ENCODE results near the gene ARL3.
A peak's percentile ranks its signal among the peaks of the same experiment; 100 is the strongest.
"Not testable (repeated sequence)": the region's sequence is repeated elsewhere in the genome, so short reads cannot be mapped to it uniquely, and the experiment has no call there.

ARL3 gene

DNA sequence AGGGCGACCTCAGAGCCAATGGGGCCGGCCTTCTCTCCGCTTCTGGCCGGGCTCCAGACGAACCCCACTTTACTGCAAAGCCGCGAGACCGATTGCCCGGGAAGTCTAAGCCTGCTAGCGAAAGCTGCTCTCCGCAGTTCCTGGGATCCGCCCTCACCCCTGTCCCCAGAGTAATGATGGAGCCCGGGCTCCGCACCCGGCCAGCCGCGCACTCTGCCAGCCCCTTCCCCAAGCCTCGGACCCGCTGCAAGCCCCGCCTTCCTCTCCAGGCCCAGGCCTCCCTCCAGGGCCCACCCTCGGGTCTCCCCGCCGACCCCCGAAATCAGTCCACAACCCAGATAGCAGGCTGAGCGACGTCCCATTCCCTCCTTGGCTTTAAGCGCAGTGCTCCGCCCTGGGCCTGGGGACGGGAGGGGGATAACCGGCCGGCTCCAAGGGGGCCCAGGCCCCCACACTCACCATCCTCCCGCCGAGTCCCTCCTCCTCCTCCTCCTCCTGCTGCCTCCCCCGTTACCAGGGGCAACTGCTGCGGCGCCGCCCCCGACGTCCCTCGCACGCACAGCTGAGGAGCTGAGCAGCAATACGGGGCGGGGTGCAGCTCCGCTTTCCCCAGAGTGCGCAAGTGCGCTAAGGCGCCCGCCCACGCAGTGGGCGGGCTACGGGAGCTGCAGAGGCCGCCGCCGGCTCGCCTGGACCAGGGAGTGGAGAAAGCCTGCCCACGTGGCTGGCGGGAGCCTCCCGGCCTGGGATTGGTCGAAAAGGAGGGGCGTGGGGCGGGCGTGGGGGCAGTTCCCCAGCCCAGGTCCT, at the start of gene ARL3:
Gene ARL3, minus strand, starts transcription at position 584 of the 807 bp plus-strand sequence. Its CDS starts 122 bp downstream, at position 462.
- peak; percentile 77 to 88 for DNase-seq

- no peak for DNase-seq
These were observed 48.9 kb upstream of the ARL3 start for GRCh38 chr10:102763037-102763607.

GRCh38 chr10:102762401-102763015, 48.3 kb upstream of the ARL3 start:
- DNase-seq: no peak

DNA sequence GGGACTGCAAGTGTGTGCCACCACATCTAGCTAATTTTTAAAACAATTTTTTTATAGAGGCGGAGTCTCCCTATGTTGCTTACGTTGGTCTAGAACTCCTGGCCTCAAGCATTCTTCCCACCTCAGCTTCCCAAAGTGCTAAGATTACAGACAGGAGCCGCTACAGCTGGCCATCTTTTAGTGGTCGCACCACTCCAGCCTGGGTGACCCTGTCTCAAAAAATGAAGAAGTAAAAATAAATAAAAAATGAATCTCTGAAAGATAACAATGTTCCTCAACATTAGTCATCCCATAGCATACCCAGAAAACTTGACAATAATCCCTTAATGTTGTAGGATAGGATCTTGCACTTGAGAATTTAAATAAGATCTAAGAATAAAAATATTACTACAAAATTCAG, 47.8 kb upstream of the ARL3 start:
- DNase-seq: no peak

GRCh38 chr10:102759497-102760210, 45.5 kb upstream of the ARL3 start:
- no peak for DNase-seq

DNA sequence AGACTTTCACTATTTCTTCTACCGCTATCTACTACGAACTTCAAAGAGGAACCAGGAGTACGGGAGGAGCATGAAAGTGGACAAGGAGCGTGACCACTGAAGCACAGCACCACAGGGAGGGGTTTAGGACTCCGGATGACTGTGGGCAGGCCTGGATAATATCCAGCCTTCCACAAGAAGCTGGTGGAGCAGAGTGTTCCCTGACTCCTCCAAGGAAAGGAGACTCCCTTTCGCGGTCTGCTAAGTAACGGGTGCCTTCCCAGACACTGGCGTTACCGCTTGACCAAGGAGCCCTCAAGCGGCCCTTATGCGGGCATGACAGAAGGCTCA, 44.7 kb upstream of the ARL3 start:
- not testable (repeated sequence) for DNase-seq

GRCh38 chr10:102758240-102758932, 44.2 kb upstream of the ARL3 start:
- DNase-seq: no peak

- DNase-seq: no peak
These were observed 43.1 kb upstream of the ARL3 start for GRCh38 chr10:102757323-102757722.

DNA sequence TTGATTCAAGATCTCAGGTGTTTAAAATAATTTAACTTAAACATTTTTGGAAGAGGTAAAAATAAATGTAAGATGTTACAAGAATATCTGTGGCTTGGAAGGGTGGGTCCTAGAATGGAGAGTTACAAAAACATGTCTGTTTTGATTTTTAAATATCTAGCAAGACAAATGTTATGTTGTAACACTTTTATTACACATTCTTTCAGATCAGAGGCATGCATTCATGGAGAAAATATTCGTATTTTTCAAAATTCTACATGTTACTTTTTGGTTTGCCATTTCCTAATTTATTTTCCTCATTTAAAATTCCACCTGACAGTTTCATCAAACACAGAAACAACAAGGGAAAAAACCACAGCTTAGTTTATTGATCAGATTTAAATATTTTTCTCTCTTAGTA, 39.5 kb upstream of the ARL3 start:
- no peak for DNase-seq

DNA sequence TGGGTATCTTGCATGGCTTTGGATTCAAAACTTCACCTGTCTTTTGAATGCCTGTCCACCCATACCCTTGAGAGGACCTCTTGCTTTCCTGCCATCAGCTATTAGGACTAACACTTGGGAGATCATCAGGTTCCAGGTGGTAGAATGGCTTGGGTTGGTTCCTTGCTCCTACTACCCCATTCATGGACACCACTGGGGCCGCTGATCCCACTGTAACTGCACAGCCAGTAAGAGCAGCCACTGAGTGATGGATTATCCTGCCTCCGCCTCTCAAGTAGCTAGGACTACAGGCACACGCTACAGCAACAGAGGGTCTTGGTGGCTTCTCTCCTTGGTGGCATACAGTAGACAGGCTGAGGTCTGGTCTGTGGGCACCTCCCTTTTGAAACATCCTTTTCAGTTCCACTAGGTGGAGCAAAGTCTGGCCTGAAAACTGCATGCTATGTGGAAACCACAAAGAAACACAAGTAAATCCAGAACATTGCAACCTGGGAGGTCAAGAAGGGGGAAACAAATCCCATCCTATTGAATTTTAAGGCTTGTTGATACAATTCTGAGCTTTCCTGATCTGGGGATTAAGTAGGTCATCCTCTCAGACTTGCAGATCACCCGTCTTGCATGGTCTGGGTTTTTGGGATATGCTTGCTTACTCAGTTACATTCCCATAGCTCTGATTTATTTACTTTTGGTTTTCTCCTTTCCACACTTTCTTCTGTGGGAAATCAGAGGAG, 38.9 kb upstream of the ARL3 start:
- peak in 1 of 2 donors; percentile 19 for DNase-seq

GRCh38 chr10:102752266-102752930, 38.2 kb upstream of the ARL3 start:
- DNase-seq: no peak

GRCh38 chr10:102745157-102745556, 31.0 kb upstream of the ARL3 start:
- no peak for DNase-seq

DNA sequence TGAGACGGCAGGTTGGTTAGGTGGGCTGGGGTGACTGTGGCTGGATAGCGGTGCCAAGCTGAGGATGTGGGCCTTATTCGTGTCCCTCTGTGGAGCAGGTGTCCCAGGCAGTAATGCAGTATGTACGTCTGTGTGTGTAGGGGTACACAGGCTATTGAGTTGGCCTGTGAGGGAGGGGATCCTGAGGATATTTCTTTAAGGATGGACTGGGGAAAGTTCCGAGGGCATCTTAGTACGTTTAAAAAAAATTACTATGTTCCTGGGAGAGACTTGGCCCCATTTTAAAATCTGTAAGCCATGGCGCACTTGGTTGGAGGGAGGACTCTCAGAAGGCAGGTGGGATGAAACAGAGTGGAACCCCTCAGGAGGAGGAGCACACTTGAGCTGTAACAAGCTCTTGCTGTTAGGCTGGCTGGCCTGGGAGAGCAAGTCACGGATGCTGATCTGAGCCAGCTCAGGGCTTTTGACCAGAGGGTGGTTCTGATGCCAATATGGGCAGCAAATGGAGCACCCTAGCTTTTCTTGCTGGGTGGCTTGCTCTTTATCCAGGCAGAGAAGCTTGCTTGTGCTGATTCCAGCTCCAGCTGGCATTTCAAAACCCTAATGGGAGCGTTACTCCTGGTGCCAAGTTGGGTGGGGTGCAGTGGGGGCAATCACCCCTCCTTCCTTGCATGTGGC, 30.3 kb upstream of the ARL3 start:
- DNase-seq: no peak

DNA sequence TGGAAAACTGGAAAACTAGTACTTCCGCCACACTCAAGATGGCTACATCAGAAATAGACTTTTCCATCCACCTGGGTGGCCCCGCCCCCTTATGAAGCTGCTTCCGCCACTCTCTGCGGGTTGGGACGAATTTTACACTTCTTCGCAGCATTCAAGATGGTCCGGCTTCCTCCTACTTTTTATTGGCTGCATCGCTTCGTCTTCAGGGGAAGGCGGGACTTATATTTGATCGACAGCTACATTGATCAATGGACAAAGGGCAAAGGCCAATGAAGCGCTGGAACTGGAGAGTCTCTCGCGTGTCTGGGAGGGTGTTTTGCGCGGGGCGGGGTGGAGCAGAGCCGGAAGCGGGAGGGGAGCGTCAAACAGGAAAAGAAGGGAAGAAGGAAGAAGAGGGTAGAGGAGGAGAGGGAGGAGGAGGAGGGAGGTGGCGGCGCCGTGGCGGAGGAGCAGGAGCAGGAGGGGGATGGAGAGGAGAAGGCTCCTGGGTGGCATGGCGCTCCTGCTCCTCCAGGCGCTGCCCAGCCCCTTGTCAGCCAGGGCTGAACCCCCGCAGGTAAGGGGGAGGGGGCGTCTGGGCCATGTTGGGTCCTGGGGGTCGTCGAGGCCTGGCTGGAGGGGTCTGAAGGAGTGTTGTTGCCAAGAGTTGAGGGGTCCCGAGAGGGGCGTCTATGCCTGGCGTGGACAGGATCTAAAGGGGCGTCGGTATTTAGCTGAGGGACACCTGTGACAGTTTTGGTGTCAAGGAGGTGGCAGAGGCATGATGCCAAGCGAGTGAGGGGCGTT, 29.6 kb upstream of the ARL3 start, which contains the start of gene WBP1L:
Gene WBP1L, plus strand, starts transcription at position 361 of the 786 bp plus-strand sequence. Its CDS starts 106 bp downstream, at position 467.
- DNase-seq: peak; percentile 57 to 98

- no peak for DNase-seq
These were observed 28.9 kb upstream of the ARL3 start for GRCh38 chr10:102743078-102743587.

- not testable (repeated sequence) for DNase-seq
These were observed 28.1 kb upstream of the ARL3 start for GRCh38 chr10:102742313-102742712.

DNA sequence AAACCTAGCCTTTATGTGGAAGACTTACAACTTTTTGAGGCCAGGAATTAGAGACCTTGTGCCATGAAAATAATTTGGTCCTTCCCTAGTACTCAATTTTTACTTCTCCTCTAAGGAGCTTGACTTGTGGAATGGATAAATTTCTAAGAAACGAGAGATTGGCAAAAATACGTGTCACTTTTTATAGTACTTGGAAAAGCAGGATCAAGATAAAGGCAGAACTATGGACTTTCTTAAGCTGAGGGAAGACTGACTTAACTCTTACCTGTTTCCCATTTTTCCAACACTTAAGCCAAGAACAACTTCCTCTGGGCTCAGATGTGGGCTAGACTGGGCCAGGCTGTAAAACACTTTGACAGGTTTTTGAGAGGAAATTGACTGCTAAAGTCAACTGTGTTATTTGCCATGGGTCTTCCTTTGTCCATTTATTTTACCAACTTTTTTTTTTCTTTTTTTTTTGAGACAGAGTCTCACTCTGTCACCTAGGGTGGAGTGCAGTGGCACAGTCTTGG, 27.6 kb upstream of the ARL3 start:
- DNase-seq: no peak

DNA sequence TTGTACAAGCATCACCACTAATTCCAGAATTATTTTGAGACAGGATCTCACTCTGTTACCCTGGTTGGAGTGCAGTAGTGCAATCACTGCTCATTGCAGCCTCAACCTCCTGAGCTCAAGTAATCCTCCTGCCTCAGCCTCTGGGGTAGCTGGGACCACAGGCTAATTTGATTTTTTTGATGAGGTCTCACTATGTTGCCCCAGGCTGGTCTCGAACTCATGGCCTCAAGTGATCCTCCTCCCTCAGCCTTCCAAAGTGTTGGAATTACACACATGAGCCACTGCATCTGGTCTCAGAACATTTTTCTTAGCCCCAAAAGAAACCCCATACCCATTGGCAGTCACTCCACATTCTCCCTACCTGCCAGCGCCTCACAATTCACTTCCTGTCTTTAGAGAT, 26.0 kb upstream of the ARL3 start:
- DNase-seq: no peak

DNA sequence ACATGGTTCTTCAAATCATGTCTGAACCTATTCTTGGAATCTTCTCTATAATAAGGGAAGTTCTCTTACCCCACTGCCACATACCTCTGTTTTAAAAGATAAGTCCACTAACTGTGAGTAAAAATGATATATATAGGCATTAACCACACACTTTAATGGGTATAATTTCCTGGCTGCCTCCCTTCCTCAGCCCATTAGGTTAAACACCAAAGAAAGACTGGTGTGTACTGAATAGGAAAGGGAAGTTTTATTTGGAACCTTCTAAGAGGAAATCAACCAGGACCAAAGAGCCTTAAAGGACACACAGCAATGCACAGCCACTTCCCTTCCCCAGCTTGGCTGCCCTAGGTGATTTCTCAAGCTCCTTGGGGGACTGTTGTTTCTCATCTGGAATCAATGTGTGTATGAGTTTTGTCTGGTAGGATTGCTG, 24.5 kb upstream of the ARL3 start:
- DNase-seq: peak in 1 of 2 donors; percentile 58

Measured in bone marrow (tissue), 2 donors.